Stimulated activated CD4-positive, alpha-beta T cell treated with anti-CD3 and anti-CD28 coated beads, Interleukin-2, amount 100 ng/mL, for 24 hours (primary cell): ENCODE measurements around the gene PPP1R9A.

Source experiments
- DNase-seq, 2 donors: peaks; one replicate each; pipeline ENCODE4 v3.0.0-alpha.2; 2020

The PPP1R9A gene

GRCh38 chr7:95276114-95276513 lies 368.7 kb downstream of the PPP1R9A start:
- DNase-seq: no peak

GRCh38 chr7:95279417-95279816 lies 372.0 kb downstream of the PPP1R9A start:
- DNase-seq: no peak

GRCh38 chr7:95286096-95286495 lies 378.7 kb downstream of the PPP1R9A start:
- no peak for DNase-seq

- DNase-seq: no peak
Observed at GRCh38 chr7:95290166-95290830, 382.9 kb downstream of the PPP1R9A start.

GRCh38 chr7:95295397-95295796 lies 388.0 kb downstream of the PPP1R9A start:
- no peak for DNase-seq

- DNase-seq: no peak
Observed at GRCh38 chr7:95296456-95296855, 389.1 kb downstream of the PPP1R9A start.

- no peak for DNase-seq
Observed at GRCh38 chr7:95297041-95297440, 389.6 kb downstream of the PPP1R9A start.

- no peak for DNase-seq
Observed at GRCh38 chr7:95298091-95298490, 390.7 kb downstream of the PPP1R9A start.

- DNase-seq: no peak
Observed at GRCh38 chr7:95303013-95303905, 395.9 kb downstream of the PPP1R9A start.

- DNase-seq: no peak
Observed at GRCh38 chr7:95304990-95305389, 397.6 kb downstream of the PPP1R9A start.

GRCh38 chr7:95309951-95310350 lies 402.6 kb downstream of the PPP1R9A start:
- no peak for DNase-seq

- no peak for DNase-seq
Observed at GRCh38 chr7:95311389-95311788, 404.0 kb downstream of the PPP1R9A start.

GRCh38 chr7:95312561-95312960 lies 405.2 kb downstream of the PPP1R9A start:
- DNase-seq: no peak

- DNase-seq: no peak
Observed at GRCh38 chr7:95316588-95316987, 409.2 kb downstream of the PPP1R9A start.

GRCh38 chr7:95317546-95317945 lies 410.2 kb downstream of the PPP1R9A start:
- DNase-seq: no peak

- no peak for DNase-seq
Observed at GRCh38 chr7:95317966-95318365, 410.6 kb downstream of the PPP1R9A start.

GRCh38 chr7:95318501-95319100 lies 411.2 kb downstream of the PPP1R9A start:
- DNase-seq: no peak

- no peak for DNase-seq
Observed at GRCh38 chr7:95319570-95319969, 412.2 kb downstream of the PPP1R9A start.

- DNase-seq: no peak
Observed at GRCh38 chr7:95320651-95321050, 413.3 kb downstream of the PPP1R9A start.

GRCh38 chr7:95321720-95322119 lies 414.3 kb downstream of the PPP1R9A start:
- no peak for DNase-seq

GRCh38 chr7:95322396-95322795 lies 415.0 kb downstream of the PPP1R9A start:
- no peak for DNase-seq

GRCh38 chr7:95322854-95323253 lies 415.5 kb downstream of the PPP1R9A start:
- DNase-seq: no peak

GRCh38 chr7:95323410-95324129 lies 416.2 kb downstream of the PPP1R9A start:
- no peak for DNase-seq
